Lower leg skin (tissue), 4 donors: ENCODE measurements around the gene BAG3. TPM values are rescaled to one million over a fixed set of nuclear protein-coding genes. Genes with fewer than 3 reads are reported as not detected.

Experiments
- DNase-seq, 2 donors: peaks; one replicate each; pipeline ENCODE4 v3.0.0-alpha.2; 2019; ENCODE audit warnings: low spot score in 2 of 2
- H3K4me3 ChIP-seq: fragments of 200-600 bp; sonication (generic); 2 replicates; pipeline ENCODE4 v1.5.1; 2017; ENCODE audit warnings: mild to moderate bottlenecking, low read depth; ENCODE audit not compliant: poor library complexity, severe bottlenecking
- CTCF ChIP-seq, 3 donors: fragments of 450-650 bp; IDR thresholded peaks; one replicate each; pipeline ENCODE4 v1.5.1; 2016; ENCODE audit warnings: antibody characterized with exemption in 3 of 3, mild to moderate bottlenecking in 3 of 3, moderate library complexity in 2 of 3
- POLR2A ChIP-seq, 2 donors: fragments of 450-650 bp; IDR thresholded peaks; one replicate each; pipeline ENCODE4 v1.6.1; 2016 to 2017; ENCODE audit warnings: antibody characterized with exemption in 2 of 2, mild to moderate bottlenecking in 1 of 2, moderate library complexity in 1 of 2
- WGBS, 2 donors: methylation state at CpG; one replicate each; pipeline ENCODE4 v1.1.5; 2018; 5-methylcytosine and 5-hydroxymethylcytosine counted together
- intact Hi-C: fragments of 100-400 bp; cut with DNase I; formaldehyde crosslinking; loops from one replicate; pipeline ENCODE4 v1.15.0; 2023; ENCODE audit warnings: low total_unique reads
- total RNA-seq, 4 donors: library from RNA; depleted of rRNA; stranded (reverse); fragments of >200 nt; gene quantifications; one replicate each; pipeline ENCODE4 v1.1.0, GENCODE V29; 2016

The BAG3 gene
- total RNA-seq, 4 donors from 2014 or later = 55.5 to 87.8 (median 77.9) TPM

DNA sequence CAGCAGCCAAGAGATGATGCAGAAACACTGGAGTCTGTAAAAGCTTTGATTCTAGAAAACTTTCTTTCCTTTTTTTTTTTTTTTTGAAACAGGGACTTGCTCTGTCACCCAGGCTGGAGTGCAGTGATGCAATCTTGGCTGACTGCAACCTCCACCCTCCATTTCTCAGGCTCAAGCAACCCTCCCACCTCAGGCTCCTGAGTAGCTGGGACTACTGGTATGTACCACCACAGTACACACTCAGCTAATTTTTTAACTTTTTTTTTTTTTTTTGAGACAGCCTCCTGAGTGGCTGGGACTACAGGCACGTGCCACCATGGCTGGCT, 17.0 kb upstream of the BAG3 start:
- intact Hi-C loops = no loop called here
- TF ChIP-seq CTCF (IDR thresholded peaks at IDR 0.05) = no peak
- TF ChIP-seq POLR2A (IDR thresholded peaks at IDR 0.05) = no peak
- H3K4me3 ChIP-seq = no peak overlapping the region
- 38 to 50% methylated on average over 1 of the region's 1 CpG for WGBS, 2 donors
- no peak for DNase-seq

DNA sequence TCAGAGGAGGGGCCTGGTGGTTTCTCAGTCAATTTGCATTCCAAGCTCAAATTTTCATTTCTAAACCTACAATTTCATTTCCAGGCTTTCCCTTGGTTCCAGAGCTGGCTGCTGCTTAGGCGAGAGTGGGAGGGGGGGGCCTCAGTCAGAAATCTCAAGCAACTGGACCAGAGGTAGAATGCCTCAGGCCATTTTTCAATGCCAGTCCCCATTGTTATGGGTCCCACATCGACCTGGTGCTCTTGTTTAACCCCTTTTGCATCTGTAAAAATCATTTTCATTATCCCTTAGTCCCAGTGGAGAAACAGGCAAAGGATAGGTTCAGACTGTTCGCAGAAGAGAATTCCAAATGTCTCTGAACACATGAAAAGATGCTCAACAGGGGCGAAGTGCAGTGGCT, 13.5 kb upstream of the BAG3 start:
- H3K4me3 ChIP-seq = no peak overlapping the region
- no peak for TF ChIP-seq POLR2A (IDR thresholded peaks at IDR 0.05)
- intact Hi-C loops = no loop called here
- DNase-seq = no peak
- 77 to 78% methylated on average over 4 of the region's 4 CpGs for WGBS, 2 donors

GRCh38 chr10:119638982-119639381, 12.2 kb upstream of the BAG3 start:
- H3K4me3 ChIP-seq = no peak overlapping the region
- no peak for DNase-seq
- 81 to 84% methylated on average over 7 of the region's 7 CpGs for WGBS, 2 donors
- TF ChIP-seq CTCF (IDR thresholded peaks at IDR 0.05) = no peak
- no peak for TF ChIP-seq POLR2A (IDR thresholded peaks at IDR 0.05)
- intact Hi-C loops = no loop called here

GRCh38 chr10:119640384-119640783, 10.8 kb upstream of the BAG3 start:
- 91 to 96% methylated on average over 6 of the region's 6 CpGs for WGBS, 2 donors
- intact Hi-C loops = no loop called here
- TF ChIP-seq CTCF (IDR thresholded peaks at IDR 0.05) (no peak), POLR2A (IDR thresholded peaks at IDR 0.05) (no peak)

GRCh38 chr10:119640875-119641526, 10.2 kb upstream of the BAG3 start:
- intact Hi-C loops = no loop called here
- WGBS, 2 donors = 85% methylated on average over 8 of the region's 8 CpGs
- TF ChIP-seq CTCF (IDR thresholded peaks at IDR 0.05) (no peak), POLR2A (IDR thresholded peaks at IDR 0.05) (no peak)
- no peak for DNase-seq
- no peak overlapping the region for H3K4me3 ChIP-seq

More at GRCh38 chr10:119640384-119640783, 10.8 kb upstream of the BAG3 start:
- no peak overlapping the region for H3K4me3 ChIP-seq
- DNase-seq = no peak

- no peak for TF ChIP-seq CTCF (IDR thresholded peaks at IDR 0.05)
- TF ChIP-seq POLR2A (IDR thresholded peaks at IDR 0.05) = no peak
- intact Hi-C loops = no loop called here
These were observed 8.5 kb upstream of the BAG3 start for GRCh38 chr10:119642556-119643111.

More at GRCh38 chr10:119642556-119643111, 8.5 kb upstream of the BAG3 start:
- DNase-seq = no peak
- 85 to 86% methylated on average over 2 of the region's 2 CpGs for WGBS, 2 donors
- no peak overlapping the region for H3K4me3 ChIP-seq
